Spleen (tissue), 7 donors: ENCODE data around the gene SMAD3.

Experiments used
- CTCF ChIP-seq, 11 experiments: fragments of 200-600 bp in 7 of 11; fragments of 450-650 bp in 4 of 11; sonication (generic) in 4 of 11; IDR thresholded peaks in 8 of 11; conservative IDR thresholded peaks in 3 of 11; 1 replicate in 7 of 11; 2 replicates in 4 of 11; pipeline versions ENCODE4 v1.4.0 to v1.8.0; 2016 to 2021; ENCODE audit warnings: antibody characterized with exemption in 11 of 11, inconsistent platforms in 4 of 11, mild to moderate bottlenecking in 1 of 11
- POLR2A ChIP-seq, 3 donors: fragments of 450-650 bp; IDR thresholded peaks; one replicate each; pipeline ENCODE4 v1.5.1; 2017; ENCODE audit warnings: antibody characterized with exemption in 3 of 3, mild to moderate bottlenecking in 1 of 3
- POLR2AphosphoS5 ChIP-seq, 3 donors: sonication (generic); formaldehyde crosslinking; IDR thresholded peaks; one replicate each; pipeline ENCODE4 v1.5.1; 2017; ENCODE audit warnings: antibody characterized with exemption in 3 of 3
- donor health status: DM: no; HTN: no; CAD: no; lungs with moderate emphysema.
- donor health status: DM: no; HTN: no; CAD: no.
- donor health status: DM: no; HTN: no; CAD: no.

- TF ChIP-seq CTCF (IDR thresholded peaks at IDR 0.05 in 8 of 11, conservative IDR thresholded peaks at IDR 0.05 in 3 of 11) (no peak), POLR2A (IDR thresholded peaks at IDR 0.05) (no peak), POLR2AphosphoS5 (IDR thresholded peaks at IDR 0.05) (no peak)
These were observed 165.1 kb downstream of the SMAD3 start for GRCh38 chr15:67230504-67230903.
